Measurements from ENCODE around the gene ITPR1. TPM values are rescaled to one million over a fixed set of nuclear protein-coding genes. Genes with fewer than 3 reads are reported as not detected.

Gene ITPR1
- total and polyA plus RNA-seq, 2 experiments from 2014 or later: 1.4 to 2.5 TPM

GRCh38 chr3:4525560-4526223, 32.5 kb downstream of the ITPR1 start:
- Histone ChIP-seq H3K4me1 (ENCODE audit: insufficient read depth) (no peaks in the 10 kb centered on the region), H3K9ac (no peak overlapping the region), H4K20me1 (ENCODE audit: insufficient read depth) (no peaks in the 10 kb centered on the region), H3F3A (ENCODE audit: insufficient read depth) (no peaks in the 10 kb centered on the region), H3K4me3 (no peak overlapping the region), H2AFZ (no peak overlapping the region), H3K27me3 (replicated peaks; ENCODE audit: insufficient read depth) (no peaks in the 10 kb centered on the region), H3K36me3 (ENCODE audit: low read depth) (no peaks in the 10 kb centered on the region), H3K9me2 (ENCODE audit: insufficient read depth) (no peaks in the 10 kb centered on the region), H3K27ac (no peak overlapping the region), H3K79me2 (ENCODE audit: insufficient read depth) (no peaks in the 10 kb centered on the region), H3K9me3 (ENCODE audit: low read depth) (no peaks in the 10 kb centered on the region), H3K4me2 (ENCODE audit: unreplicated experiment) (no peak overlapping the region)
- in situ Hi-C loops (cut with MboI): no loop called here
- TF ChIP-seq EZH2 (IDR thresholded peaks at IDR 0.05; ENCODE audit: insufficient read depth, poor library complexity, severe bottlenecking) (no peak), EZH2phosphoT487 (IDR thresholded peaks at IDR 0.05; ENCODE audit: insufficient read depth, low read depth) (no peak)
- DNase-seq: no peak
- 24 to 27% methylated on average over 3 of the region's 3 CpGs for WGBS, 2 experiments (ENCODE audit: low coverage in 1 of 2, low lambda C conversion rate in 2 of 2, missing lambda C conversion rate in 2 of 2)

DNA sequence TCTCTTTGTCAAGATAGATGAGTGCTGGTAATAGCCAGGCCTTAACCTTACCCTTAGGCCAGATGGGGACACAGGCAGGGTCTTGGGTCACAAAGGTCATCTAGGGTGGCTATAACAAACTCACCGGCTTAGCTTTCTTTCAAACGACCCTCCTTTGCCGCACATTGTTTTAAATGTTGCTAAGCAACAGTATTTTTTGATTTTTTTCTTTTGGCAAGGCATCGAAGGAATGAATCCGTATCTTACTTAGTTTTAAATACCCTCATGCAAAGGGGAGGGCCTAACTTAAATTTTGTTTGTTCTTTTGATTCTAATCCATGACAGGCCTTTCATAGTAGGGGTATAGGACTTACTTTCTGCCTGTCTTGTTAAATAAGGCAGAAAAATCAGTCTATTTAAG, 35.2 kb downstream of the ITPR1 start:
- no peak overlapping the region for H2AFZ ChIP-seq
- no peak for DNase-seq
- H4K20me1 ChIP-seq (ENCODE audit: insufficient read depth): no peaks in the 10 kb centered on the region
- no peaks in the 10 kb centered on the region for H3K79me2 ChIP-seq (ENCODE audit: insufficient read depth)
- H3K4me2 ChIP-seq (ENCODE audit: unreplicated experiment): no peak overlapping the region
- no peak overlapping the region for H3K9ac ChIP-seq
- WGBS, 2 experiments (ENCODE audit: low coverage in 1 of 2, low lambda C conversion rate in 2 of 2, missing lambda C conversion rate in 2 of 2): 38 to 47% methylated on average over 5 of the region's 5 CpGs
- in situ Hi-C loops (cut with MboI): no loop called here
- no peaks in the 10 kb centered on the region for H3F3A ChIP-seq (ENCODE audit: insufficient read depth)
- TF ChIP-seq EZH2phosphoT487 (IDR thresholded peaks at IDR 0.05; ENCODE audit: insufficient read depth, low read depth) (no peak), EZH2 (IDR thresholded peaks at IDR 0.05; ENCODE audit: insufficient read depth, poor library complexity, severe bottlenecking) (no peak)
- no peaks in the 10 kb centered on the region for H3K9me3 ChIP-seq (ENCODE audit: low read depth)
- H3K36me3 ChIP-seq (ENCODE audit: low read depth): no peaks in the 10 kb centered on the region
- no peak overlapping the region for H3K4me3 ChIP-seq
- H3K27ac ChIP-seq: no peak overlapping the region
- no peaks in the 10 kb centered on the region for H3K9me2 ChIP-seq (ENCODE audit: insufficient read depth)
- no peaks in the 10 kb centered on the region for H3K27me3 ChIP-seq (replicated peaks; ENCODE audit: insufficient read depth)
- no peaks in the 10 kb centered on the region for H3K4me1 ChIP-seq (ENCODE audit: insufficient read depth)

- no peaks in the 10 kb centered on the region for H3K4me1 ChIP-seq (ENCODE audit: insufficient read depth)
- H3K36me3 ChIP-seq (ENCODE audit: low read depth): no peaks in the 10 kb centered on the region
- H3F3A ChIP-seq (ENCODE audit: insufficient read depth): no peaks in the 10 kb centered on the region
- H4K20me1 ChIP-seq (ENCODE audit: insufficient read depth): no peaks in the 10 kb centered on the region
- no peaks in the 10 kb centered on the region for H3K27me3 ChIP-seq (replicated peaks; ENCODE audit: insufficient read depth)
- no peaks in the 10 kb centered on the region for H3K79me2 ChIP-seq (ENCODE audit: insufficient read depth)
- TF ChIP-seq EZH2phosphoT487 (IDR thresholded peaks at IDR 0.05; ENCODE audit: insufficient read depth, low read depth): no peak
- no peak for TF ChIP-seq EZH2 (IDR thresholded peaks at IDR 0.05; ENCODE audit: insufficient read depth, poor library complexity, severe bottlenecking)
- WGBS, 2 experiments (ENCODE audit: low coverage in 1 of 2, low lambda C conversion rate in 2 of 2, missing lambda C conversion rate in 2 of 2): 54 to 55% methylated on average over 5 of the region's 5 CpGs
- H3K9me3 ChIP-seq (ENCODE audit: low read depth): no peaks in the 10 kb centered on the region
- H3K4me2 ChIP-seq (ENCODE audit: unreplicated experiment): no peak overlapping the region
- no peak overlapping the region for H3K4me3 ChIP-seq
- no peak for DNase-seq
- H3K27ac ChIP-seq: no peak overlapping the region
- no peak overlapping the region for H3K9ac ChIP-seq
- no peak overlapping the region for H2AFZ ChIP-seq
- no peaks in the 10 kb centered on the region for H3K9me2 ChIP-seq (ENCODE audit: insufficient read depth)
- in situ Hi-C loops (cut with MboI): no loop called here
These were observed 35.9 kb downstream of the ITPR1 start for GRCh38 chr3:4528819-4529600.

DNA sequence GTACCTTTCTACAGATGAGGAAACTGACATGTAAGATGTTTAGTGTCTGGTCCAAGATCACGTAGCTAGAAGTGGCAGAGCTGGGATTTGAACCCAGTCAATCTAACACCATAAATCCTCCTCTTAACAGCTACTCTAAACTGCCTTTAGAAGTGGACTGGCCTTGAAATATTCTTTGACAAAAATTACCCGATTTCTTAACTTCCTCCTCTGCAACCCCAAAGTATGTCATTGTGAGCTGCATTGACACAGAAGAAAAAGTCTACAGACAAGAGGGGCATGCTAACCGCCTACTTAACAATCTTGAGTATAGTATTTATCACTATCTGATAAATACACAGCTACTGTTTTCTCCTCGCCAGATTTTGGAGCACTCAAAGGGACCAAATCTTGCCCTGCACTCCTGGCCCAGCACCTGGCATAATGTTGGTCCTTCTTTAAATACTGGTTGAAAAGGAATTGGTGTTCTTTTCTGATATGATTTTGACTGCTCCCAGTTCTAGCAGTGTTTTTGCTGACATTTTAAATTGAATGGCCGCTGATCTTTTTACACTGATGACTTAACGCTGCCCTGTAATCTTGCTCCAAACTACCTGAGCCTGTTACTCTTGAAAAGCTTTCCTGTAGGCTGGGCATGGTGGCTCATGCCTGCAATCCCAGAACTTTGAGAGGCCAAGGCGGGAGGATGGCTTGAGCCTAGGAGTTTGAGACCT, 36.9 kb downstream of the ITPR1 start:
- no peak overlapping the region for H3K9ac ChIP-seq
- TF ChIP-seq EZH2phosphoT487 (IDR thresholded peaks at IDR 0.05; ENCODE audit: insufficient read depth, low read depth): no peak
- TF ChIP-seq EZH2 (IDR thresholded peaks at IDR 0.05; ENCODE audit: insufficient read depth, poor library complexity, severe bottlenecking): no peak
- no peak for DNase-seq
- H3K36me3 ChIP-seq (ENCODE audit: low read depth): no peaks in the 10 kb centered on the region
- no peaks in the 10 kb centered on the region for H3F3A ChIP-seq (ENCODE audit: insufficient read depth)
- in situ Hi-C loops (cut with MboI): no loop called here
- H3K9me3 ChIP-seq (ENCODE audit: low read depth): no peaks in the 10 kb centered on the region
- no peaks in the 10 kb centered on the region for H3K27me3 ChIP-seq (replicated peaks; ENCODE audit: insufficient read depth)
- no peaks in the 10 kb centered on the region for H3K9me2 ChIP-seq (ENCODE audit: insufficient read depth)
- no peak overlapping the region for H3K27ac ChIP-seq
- WGBS, 2 experiments (ENCODE audit: low coverage in 1 of 2, low lambda C conversion rate in 2 of 2, missing lambda C conversion rate in 2 of 2): 63 to 67% methylated on average over 7 of the region's 7 CpGs
- no peak overlapping the region for H2AFZ ChIP-seq
- H3K4me2 ChIP-seq (ENCODE audit: unreplicated experiment): no peak overlapping the region
- H3K4me1 ChIP-seq (ENCODE audit: insufficient read depth): no peaks in the 10 kb centered on the region
- no peak overlapping the region for H3K4me3 ChIP-seq
- H4K20me1 ChIP-seq (ENCODE audit: insufficient read depth): no peaks in the 10 kb centered on the region
- H3K79me2 ChIP-seq (ENCODE audit: insufficient read depth): no peaks in the 10 kb centered on the region
